Activated CD8-positive, alpha-beta T cell treated with anti-CD3 and anti-CD28 coated beads for 36 hours (primary cell): ENCODE results near the gene PARVB. TPM values are rescaled to one million over a fixed set of nuclear protein-coding genes. Genes with fewer than 3 reads are reported as not detected.

ENCODE experiments used
- ATAC-seq: fragments of 200-7000 bp; cut with Tn5 transposase; one replicate; pipeline ENCODE4 v1.10.0; 2021; ENCODE audit warnings: mild to moderate bottlenecking, moderate library complexity
- CTCF ChIA-PET: fragments of 350-600 bp; sonication (Branson Sonifier 250); formaldehyde crosslinking; loops from one replicate; lab custom pipeline; 2021; ENCODE audit warnings: antibody characterized with exemption; lab: Charles Lee
- POLR2A ChIA-PET: fragments of 350-600 bp; sonication (Branson Sonifier 250); formaldehyde crosslinking; loops from one replicate; lab custom pipeline; 2021; ENCODE audit warnings: antibody characterized with exemption; lab: Charles Lee
- DNase-seq: peaks from one replicate; pipeline ENCODE4 v3.0.0-alpha.2; 2020
- H3K27ac Mint-ChIP-seq: one replicate; pipeline ENCODE4 v1.8.0; 2021; ENCODE audit warnings: mild to moderate bottlenecking, mixed read lengths
- H3K27me3 Mint-ChIP-seq: one replicate; pipeline ENCODE4 v1.8.0; 2021; ENCODE audit warnings: mixed read lengths
- H3K36me3 Mint-ChIP-seq: one replicate; pipeline ENCODE4 v1.8.0; 2021; ENCODE audit warnings: low read depth, mixed read lengths
- H3K4me1 Mint-ChIP-seq: one replicate; pipeline ENCODE4 v1.8.0; 2021; ENCODE audit warnings: low read depth, mixed read lengths
- H3K4me3 Mint-ChIP-seq: one replicate; pipeline ENCODE4 v1.8.0; 2021; ENCODE audit warnings: mild to moderate bottlenecking, moderate library complexity, mixed read lengths
- H3K9me3 Mint-ChIP-seq: one replicate; pipeline ENCODE4 v1.8.0; 2021; ENCODE audit warnings: mixed read lengths
- CTCF ChIP-seq: fragments of 200-600 bp; IDR thresholded peaks from one replicate; pipeline ENCODE4 v1.8.0; 2022; ENCODE audit warnings: antibody characterized with exemption, mild to moderate bottlenecking
- intact Hi-C: fragments of 100-400 bp; cut with micrococcal nuclease; formaldehyde crosslinking; loops from one replicate; pipeline ENCODE4 v1.10.0; 2022
- total RNA-seq, 2 experiments: library from RNA; stranded (reverse); gene quantifications; one replicate each; pipeline ENCODE4 v1.2.3, GENCODE V29; 2021

PARVB gene
- total RNA-seq, 2 experiments from 2014 or later: 71.0 to 73.1 TPM

GRCh38 chr22:44213489-44214043, 189.5 kb downstream of the PARVB start:
- CTCF ChIA-PET: no interaction called here
- H3K9me3 Mint-ChIP-seq: peaks cover 12% of the 10 kb centered on the region
- intact Hi-C loops: no loop called here

DNA sequence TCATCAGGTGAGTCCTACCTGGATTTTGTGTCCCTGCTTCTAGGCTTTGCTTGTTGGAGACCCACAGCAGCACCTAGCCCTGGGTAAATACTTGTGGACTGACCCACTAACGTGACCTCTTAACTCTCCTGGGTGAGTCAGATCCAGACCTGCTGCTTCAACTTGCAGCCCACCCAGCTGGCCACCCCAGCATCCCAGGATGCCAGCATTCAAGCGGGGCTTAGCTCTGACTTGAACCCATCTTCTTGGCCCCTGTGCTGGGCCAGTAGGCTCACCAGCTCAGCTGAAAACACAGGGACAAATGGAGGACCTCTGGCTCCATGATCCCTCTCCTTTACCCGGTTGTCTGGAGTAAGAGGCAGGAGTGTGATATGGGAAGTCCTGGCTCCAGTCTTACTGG, 190.1 kb downstream of the PARVB start:
- Mint-ChIP-seq H3K4me3 (no peak overlapping the region), H3K36me3 (peaks cover 8% of the 10 kb centered on the region), H3K9me3 (peaks cover 7% of the 10 kb centered on the region), H3K27me3 (no peaks in the 10 kb centered on the region), H3K4me1 (no peaks in the 10 kb centered on the region), H3K27ac (no peak overlapping the region)
- ChIA-PET CTCF (no interaction called here), POLR2A (no interaction called here)
- DNase-seq (no peak), ATAC-seq (no peak)
- intact Hi-C loops: no loop called here
- TF ChIP-seq CTCF: no peak

More at GRCh38 chr22:44213489-44214043, 189.5 kb downstream of the PARVB start:
- no peaks in the 10 kb centered on the region for H3K27me3 Mint-ChIP-seq
- DNase-seq (no peak), ATAC-seq (no peak)
- no peak overlapping the region for H3K27ac Mint-ChIP-seq
- POLR2A ChIA-PET: no interaction called here
- no peak overlapping the region for H3K4me3 Mint-ChIP-seq
- no peaks in the 10 kb centered on the region for H3K4me1 Mint-ChIP-seq
- H3K36me3 Mint-ChIP-seq: peaks cover 8% of the 10 kb centered on the region
- no peak for TF ChIP-seq CTCF

GRCh38 chr22:44214764-44215163, 190.7 kb downstream of the PARVB start:
- no peak overlapping the region for H3K4me3 Mint-ChIP-seq
- DNase-seq (no peak), ATAC-seq (no peak)
- no peak for TF ChIP-seq CTCF
- H3K27ac Mint-ChIP-seq: no peak overlapping the region
- ChIA-PET POLR2A (no interaction called here), CTCF (no interaction called here)
- H3K27me3 Mint-ChIP-seq: no peaks in the 10 kb centered on the region
- peaks cover 4% of the 10 kb centered on the region for H3K36me3 Mint-ChIP-seq
- H3K9me3 Mint-ChIP-seq: peaks cover 3% of the 10 kb centered on the region
- no peaks in the 10 kb centered on the region for H3K4me1 Mint-ChIP-seq
- intact Hi-C loops: no loop called here

- ChIA-PET CTCF (no interaction called here), POLR2A (no interaction called here)
- Mint-ChIP-seq H3K4me1 (no peaks in the 10 kb centered on the region), H3K4me3 (no peak overlapping the region), H3K27ac (no peak overlapping the region), H3K36me3 (peaks cover 2% of the 10 kb centered on the region), H3K9me3 (no peaks in the 10 kb centered on the region), H3K27me3 (no peaks in the 10 kb centered on the region)
- DNase-seq (no peak), ATAC-seq (no peak)
- TF ChIP-seq CTCF: no peak
- intact Hi-C loops: no loop called here
These were observed 191.2 kb downstream of the PARVB start for GRCh38 chr22:44215287-44215686.

GRCh38 chr22:44217346-44217745, 193.2 kb downstream of the PARVB start:
- H3K4me3 Mint-ChIP-seq: no peak overlapping the region
- no peaks in the 10 kb centered on the region for H3K36me3 Mint-ChIP-seq
- no peak for TF ChIP-seq CTCF
- intact Hi-C loops: no loop called here
- CTCF ChIA-PET: no interaction called here
- no peak for DNase-seq
- H3K27ac Mint-ChIP-seq: no peak overlapping the region
- H3K4me1 Mint-ChIP-seq: no peaks in the 10 kb centered on the region
- no peaks in the 10 kb centered on the region for H3K27me3 Mint-ChIP-seq
- POLR2A ChIA-PET: no interaction called here
- H3K9me3 Mint-ChIP-seq: no peaks in the 10 kb centered on the region
- ATAC-seq: no peak
